ENCODE results near the gene SLC6A3.

Gene SLC6A3

GRCh38 chr5:1445313-1445688, at the start of gene SLC6A3:
Gene SLC6A3, minus strand, starts transcription at chr5:1445440. Its CDS starts 2,243 bp downstream, at chr5:1443197.
- peak in 1 of 2 experiments; percentile 40 for DNase-seq (ENCODE audit: low read depth in 2 of 2)

DNA sequence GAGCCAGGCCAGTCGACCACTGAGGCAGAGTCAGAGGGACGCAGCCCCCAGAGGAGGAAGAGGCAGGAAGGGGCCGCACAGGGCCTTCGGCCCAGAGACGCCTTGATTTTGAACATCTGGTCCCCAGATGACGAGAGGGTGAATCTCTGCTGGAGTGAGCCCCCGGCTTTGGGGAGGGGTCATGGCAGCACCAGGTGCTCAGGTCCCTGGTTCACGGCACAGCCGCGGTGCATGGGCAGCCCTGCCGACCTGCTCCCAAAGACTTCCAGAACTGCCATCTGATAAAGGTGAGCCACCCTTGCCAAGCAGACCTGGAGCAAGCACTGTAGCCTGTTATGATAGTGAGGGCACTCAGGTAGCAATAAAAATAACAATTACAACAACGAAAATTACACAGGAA, 48.7 kb upstream of the SLC6A3 start:
- DNase-seq (ENCODE audit: low read depth in 2 of 2): no peak

DNA sequence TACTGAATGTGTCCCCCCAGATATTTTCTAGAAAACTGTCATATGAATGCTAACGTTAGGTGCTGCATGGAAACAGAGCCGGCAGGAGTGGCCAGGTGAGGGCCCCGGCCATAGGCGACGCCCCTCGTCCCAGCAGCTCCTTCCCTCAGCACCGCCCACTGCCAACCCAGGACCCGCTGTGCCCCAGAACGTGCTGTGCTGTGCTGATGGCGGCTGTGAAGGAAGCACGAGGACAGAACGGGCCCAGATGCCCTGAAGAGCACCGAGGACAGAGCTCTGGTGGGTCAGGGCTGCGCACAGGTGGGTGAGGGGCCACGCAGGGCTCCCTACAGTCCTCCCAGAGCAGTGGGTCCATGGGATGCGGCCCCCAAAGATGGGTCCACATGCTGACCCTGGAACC, 48.2 kb upstream of the SLC6A3 start:
- DNase-seq (ENCODE audit: low read depth in 2 of 2): no peak

DNA sequence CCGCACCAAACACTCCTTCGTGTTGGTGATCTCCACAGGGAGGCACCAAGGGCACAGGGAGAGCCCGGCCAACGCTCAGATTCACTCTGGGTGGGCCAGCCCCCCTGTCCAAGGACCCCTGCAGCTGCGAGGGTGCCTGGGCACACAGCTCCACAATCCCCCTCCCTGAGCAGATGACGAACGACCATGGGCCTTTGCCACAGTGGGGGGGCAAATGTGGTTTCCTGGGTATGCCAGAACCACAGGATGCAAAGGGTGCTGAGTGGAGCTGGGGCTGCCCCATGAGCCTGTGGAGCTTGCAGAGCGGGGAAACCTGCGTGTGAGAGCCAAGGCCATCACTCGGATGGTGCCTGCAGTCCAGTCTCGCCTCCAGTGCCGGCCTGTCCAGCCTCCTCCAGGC, 47.5 kb upstream of the SLC6A3 start:
- no peak for DNase-seq (ENCODE audit: low read depth in 2 of 2)

GRCh38 chr5:1490376-1490775, 45.1 kb upstream of the SLC6A3 start:
- no peak for DNase-seq (ENCODE audit: low read depth in 2 of 2)

DNA sequence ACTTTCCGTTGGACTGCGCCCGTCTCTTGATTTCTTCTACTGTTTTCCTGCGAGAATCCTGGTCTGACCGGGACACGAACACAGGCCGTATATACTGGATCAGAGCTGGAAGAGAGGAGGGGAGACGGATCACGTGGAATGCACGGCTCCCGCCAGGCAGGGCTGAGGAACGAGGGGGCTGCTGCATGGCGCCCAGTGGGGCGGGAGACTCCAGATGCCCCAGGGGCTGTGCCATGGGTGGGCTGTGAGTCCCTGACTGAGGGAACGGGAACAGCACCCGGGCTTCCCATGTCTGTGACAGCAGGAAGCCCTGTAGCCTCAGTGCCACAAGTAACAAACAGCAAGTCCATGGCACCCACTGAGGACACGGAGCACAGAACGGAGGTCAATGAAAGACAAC, 44.5 kb upstream of the SLC6A3 start:
- no peak for DNase-seq (ENCODE audit: low read depth in 2 of 2)

DNA sequence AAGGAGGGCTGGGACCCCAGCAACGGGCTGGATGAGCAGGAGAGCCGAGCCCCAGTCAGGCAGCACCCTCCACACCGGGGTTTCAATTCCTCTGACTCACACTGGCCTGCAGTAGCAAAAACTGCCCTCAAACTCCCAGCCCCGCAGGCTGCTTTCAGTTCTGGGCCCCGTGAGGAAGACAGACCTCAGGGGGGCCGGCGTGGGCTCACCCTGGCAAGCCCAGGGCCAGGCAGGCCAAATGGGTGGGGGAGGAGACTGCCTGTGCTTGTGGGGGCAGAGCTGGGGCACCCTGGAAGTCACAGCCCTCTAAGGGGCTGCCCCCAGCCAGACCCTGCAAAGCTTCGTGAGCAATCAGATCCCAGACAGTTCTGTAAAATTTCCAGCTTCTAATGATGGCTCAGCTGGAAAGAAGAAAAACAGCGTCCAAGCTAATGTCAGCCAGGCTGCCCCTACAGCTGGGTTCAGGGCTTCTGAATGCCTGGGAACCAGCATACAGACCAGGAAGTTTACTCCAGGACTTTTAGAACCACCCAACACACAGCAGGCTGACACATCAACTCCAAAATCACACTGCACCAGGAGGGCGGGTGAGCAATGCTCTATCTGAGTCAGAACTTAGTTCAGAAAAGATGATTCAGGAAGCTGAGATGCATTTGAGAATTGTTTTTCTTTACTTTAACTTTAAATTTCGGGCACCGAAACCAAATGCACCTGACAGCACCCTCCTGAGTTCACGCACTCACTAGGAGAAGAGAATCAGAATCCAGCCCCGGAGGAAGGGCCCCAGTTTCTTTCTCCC, 43.8 kb upstream of the SLC6A3 start:
- peak in 1 of 2 experiments; percentile 26 for DNase-seq (ENCODE audit: low read depth in 2 of 2)

DNA sequence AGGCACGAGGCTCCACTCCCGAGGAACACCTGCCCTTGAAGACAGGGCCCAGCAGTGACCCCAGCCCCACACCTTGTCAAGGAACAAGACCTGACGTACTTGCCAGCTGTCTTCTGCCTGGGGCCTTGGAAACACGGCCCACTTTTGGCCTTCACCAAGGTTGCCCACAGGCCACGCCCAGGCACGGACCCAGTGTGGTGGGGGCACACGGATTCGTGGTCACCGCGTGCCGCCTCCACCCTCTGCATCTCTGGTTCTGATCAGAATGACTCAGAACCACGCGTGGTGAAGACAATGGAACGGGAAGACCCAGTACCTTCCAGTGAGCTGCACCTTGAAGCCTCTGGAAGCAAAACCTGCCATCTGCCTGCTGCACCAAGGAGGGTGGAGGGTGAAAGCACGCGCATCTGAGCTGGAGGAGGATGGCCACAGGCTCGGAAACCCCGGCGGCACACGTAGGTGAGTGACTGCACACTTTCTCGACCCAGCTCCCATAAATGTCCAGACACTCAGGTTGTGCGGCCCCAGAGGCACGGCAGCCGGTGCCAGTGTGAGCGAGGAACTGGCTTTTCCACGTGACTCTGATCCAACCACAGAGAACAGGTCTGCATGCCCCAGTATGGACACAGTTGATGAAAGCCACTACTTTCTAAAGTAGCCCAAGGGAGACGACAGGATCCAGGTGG, 42.0 kb upstream of the SLC6A3 start:
- DNase-seq (ENCODE audit: low read depth in 2 of 2): no peak

- DNase-seq (ENCODE audit: low read depth in 2 of 2): no peak
These were observed 41.0 kb upstream of the SLC6A3 start for GRCh38 chr5:1486271-1486670.

GRCh38 chr5:1485579-1486118, 40.4 kb upstream of the SLC6A3 start:
- DNase-seq (ENCODE audit: low read depth in 2 of 2): no peak

DNA sequence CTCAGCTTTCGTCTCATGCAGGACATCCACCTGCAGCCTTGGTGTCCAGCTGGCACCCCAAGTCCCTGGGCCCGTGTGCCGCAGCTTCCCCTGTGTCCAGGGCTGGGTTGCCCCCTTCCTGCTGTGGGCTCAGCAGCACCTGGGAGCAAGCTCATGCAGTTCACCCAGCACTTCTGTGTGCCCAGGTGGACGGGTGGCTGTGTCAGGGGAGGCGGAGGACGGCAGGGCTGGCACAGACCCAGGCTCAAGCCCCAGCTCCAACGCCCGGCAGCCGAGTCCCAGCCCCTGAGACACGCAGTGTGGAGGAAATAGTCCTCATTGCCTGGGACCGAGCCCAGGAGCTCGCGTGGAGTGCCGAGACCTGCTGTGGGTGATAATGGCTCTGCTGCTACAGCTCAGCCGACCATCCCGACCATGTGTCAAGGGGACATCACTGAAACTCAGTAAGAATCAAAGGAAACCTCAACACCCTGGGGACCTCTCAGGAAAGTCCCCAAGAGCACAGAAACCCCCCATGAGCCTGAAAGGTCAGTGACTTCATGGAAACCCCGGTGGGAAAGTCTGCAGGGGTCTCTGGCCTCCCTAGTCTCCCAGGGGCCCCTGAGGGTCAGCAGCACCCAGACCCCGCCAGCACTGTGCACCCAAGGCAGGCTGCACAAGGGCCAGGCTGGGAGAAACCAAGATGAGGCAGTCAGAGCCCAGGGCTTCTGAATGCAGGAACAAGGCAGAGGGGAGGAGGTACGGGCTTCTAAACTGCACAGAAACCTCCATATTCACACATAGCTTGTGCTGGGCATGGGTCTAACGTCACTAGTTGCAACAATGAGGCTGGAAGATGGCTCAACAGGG, 39.7 kb upstream of the SLC6A3 start:
- DNase-seq (ENCODE audit: low read depth in 2 of 2): no peak

DNA sequence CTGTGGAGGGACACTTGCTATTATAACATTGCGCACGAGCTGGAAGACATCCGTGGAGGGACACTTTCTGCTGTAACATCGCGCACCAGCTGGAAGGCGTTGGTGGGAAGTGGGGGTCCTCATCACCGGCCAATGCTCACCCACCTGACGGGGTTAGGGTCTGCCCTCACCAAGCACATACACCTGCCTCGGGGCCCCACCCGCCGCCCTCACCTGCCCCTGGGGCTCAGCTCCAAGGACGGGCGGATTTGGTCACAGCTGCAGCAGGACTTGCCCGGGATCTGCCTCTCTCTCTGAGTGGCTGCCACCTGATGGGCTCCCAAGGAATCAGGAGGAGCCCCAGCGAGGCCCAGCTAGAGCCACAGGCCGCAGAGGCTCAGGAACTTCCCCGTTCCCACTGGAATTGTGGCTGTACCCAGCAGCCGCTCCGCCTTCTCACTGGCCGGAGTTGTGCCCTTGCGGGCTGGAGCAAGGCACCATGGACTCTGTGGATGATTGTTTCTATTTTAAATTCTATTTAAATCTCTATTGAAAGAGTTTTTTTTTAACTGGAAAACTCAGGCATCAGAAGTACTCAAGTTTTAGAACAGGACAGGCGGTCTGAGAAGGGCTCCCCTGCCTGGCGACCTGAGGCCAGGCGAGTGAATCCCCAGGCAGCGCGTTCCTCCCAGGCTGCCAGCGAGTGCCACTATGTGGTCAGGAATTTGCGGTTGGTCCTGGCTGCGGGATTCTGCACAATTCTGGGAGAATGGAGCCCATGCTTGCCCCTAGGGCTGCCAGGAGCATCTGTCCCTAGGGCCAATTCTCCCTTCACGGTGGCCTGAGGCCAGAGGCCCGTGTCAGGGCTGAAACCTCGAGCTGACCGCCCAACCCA, 38.9 kb upstream of the SLC6A3 start:
- no peak for DNase-seq (ENCODE audit: low read depth in 2 of 2)

GRCh38 chr5:1483064-1483463, 37.8 kb upstream of the SLC6A3 start:
- DNase-seq (ENCODE audit: low read depth in 2 of 2): no peak

GRCh38 chr5:1481959-1482331, 36.7 kb upstream of the SLC6A3 start:
- no peak for DNase-seq (ENCODE audit: low read depth in 2 of 2)

GRCh38 chr5:1481266-1481958, 36.2 kb upstream of the SLC6A3 start:
- DNase-seq (ENCODE audit: low read depth in 2 of 2): no peak

DNA sequence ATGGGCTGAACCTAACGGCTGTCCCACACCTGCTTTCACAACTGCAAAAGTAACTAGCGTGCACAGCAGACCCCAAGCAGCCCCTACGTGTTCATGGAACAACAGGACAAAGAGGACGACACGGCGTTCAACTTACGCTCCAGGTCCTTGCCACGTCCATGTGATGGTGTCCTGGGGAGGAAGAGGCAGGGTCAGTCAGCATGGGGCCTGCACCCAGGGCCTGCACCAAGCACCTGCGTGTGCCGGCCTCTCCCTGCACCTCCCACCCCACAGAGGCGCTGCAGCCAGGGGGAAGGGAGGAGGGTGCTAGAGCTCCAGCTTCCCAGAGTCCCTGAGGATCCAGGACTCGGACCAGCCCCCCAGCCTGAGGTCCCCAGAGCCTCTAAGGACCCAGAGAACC, 35.6 kb upstream of the SLC6A3 start:
- no peak for DNase-seq (ENCODE audit: low read depth in 2 of 2)

DNA sequence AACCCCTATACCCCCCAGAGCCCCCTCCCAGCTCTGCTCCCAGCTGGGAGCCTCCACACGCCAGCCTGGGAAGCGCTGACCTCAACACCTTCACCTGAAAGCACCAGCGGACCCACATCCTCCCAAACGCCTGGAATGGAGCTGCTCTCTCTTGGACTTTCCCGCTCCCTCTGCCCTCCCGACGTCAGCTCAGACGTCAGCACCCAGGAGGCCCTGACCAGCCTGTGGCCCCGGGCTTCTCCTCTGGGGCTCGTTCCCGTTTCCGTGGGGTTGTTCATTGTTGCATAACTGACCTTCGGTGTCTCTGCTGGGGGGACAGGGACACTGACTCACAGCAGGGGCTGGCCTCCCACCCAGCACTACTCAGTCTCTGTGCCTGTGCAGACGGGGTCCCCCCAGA, 35.0 kb upstream of the SLC6A3 start:
- no peak for DNase-seq (ENCODE audit: low read depth in 2 of 2)

- no peak for DNase-seq (ENCODE audit: low read depth in 2 of 2)
These were observed 34.4 kb upstream of the SLC6A3 start for GRCh38 chr5:1479581-1480188.

GRCh38 chr5:1479066-1479465, 33.8 kb upstream of the SLC6A3 start:
- DNase-seq (ENCODE audit: low read depth in 2 of 2): no peak
